Heart right ventricle (tissue), 16 donors: ENCODE results near the gene CCNC. TPM values are rescaled to one million over a fixed set of nuclear protein-coding genes. Genes with fewer than 3 reads are reported as not detected.

Source experiments
- ATAC-seq, 8 donors: fragments of 200-7000 bp; cut with Tn5 transposase; one replicate each; pipeline ENCODE4 v1.9.1; 2020; ENCODE audit warnings: mild to moderate bottlenecking in 8 of 8, moderate library complexity in 8 of 8, moderate number of reproducible peaks in 1 of 8
- DNase-seq, 2 donors: peaks; one replicate each; pipeline ENCODE4 v3.0.0-alpha.2; 2020
- H3K27ac ChIP-seq, 10 donors: fragments of 200-600 bp; sonication (generic) in 2 of 10; one replicate each; pipeline versions ENCODE4 v1.5.0 to v1.8.0; 2020 to 2022; ENCODE audit warnings: mild to moderate bottlenecking in 3 of 10
- H3K27me3 ChIP-seq, 7 donors: fragments of 200-600 bp; one replicate each; pipeline ENCODE4 v1.8.0; 2021 to 2022; ENCODE audit warnings: mild to moderate bottlenecking in 2 of 7
- H3K36me3 ChIP-seq, 9 donors: fragments of 200-600 bp; sonication (generic) in 1 of 9; one replicate each; pipeline versions ENCODE4 v1.5.0 to v1.8.0; 2020 to 2022; ENCODE audit warnings: mild to moderate bottlenecking in 2 of 9
- H3K4me1 ChIP-seq, 9 donors: fragments of 200-600 bp; sonication (generic) in 1 of 9; one replicate each; pipeline versions ENCODE4 v1.5.0 to v1.8.0; 2020 to 2022; ENCODE audit warnings: mild to moderate bottlenecking in 4 of 9
- H3K4me3 ChIP-seq, 10 donors: fragments of 200-600 bp; sonication (generic) in 2 of 10; one replicate each; pipeline versions ENCODE4 v1.5.0 to v1.8.0; 2020 to 2022; ENCODE audit warnings: mild to moderate bottlenecking in 7 of 10, moderate library complexity in 2 of 10
- H3K9me3 ChIP-seq, 11 donors: fragments of 200-600 bp in 10 of 11; sonication (generic) in 2 of 11; one replicate each; pipeline versions ENCODE4 v1.5.0 to v1.8.0; 2013 to 2022; ENCODE audit warnings: mild to moderate bottlenecking in 2 of 11, control low read depth in 1 of 11, moderate library complexity in 1 of 11
- CTCF ChIP-seq, 9 donors: fragments of 200-600 bp; sonication (generic) in 2 of 9; IDR thresholded peaks; one replicate each; pipeline versions ENCODE4 v1.5.0 to v1.8.0; 2021 to 2022; ENCODE audit warnings: antibody characterized with exemption in 9 of 9, mild to moderate bottlenecking in 5 of 9, moderate library complexity in 1 of 9
- WGBS, 2 donors: extraction: QIAGEN DNeasy Blood & Tissue Kit; methylation state at CpG; one replicate each; pipeline ENCODE4 v1.1.7; 2013; ENCODE audit warnings: inconsistent platforms in 1 of 2; 5-methylcytosine and 5-hydroxymethylcytosine counted together
- intact Hi-C, 10 donors: fragments of 100-400 bp; cut with DNase I; formaldehyde crosslinking; loops; one replicate each; pipeline versions ENCODE4 v1.11.1 to v1.14.2; 2022
- polyA plus RNA-seq, 2 donors: library from polyadenylated mRNA; stranded (reverse); fragments of 200-250 nt; gene quantifications; one replicate each; pipeline ENCODE4 v1.2.3, GENCODE V29; 2013
- total RNA-seq, 10 donors: library from RNA; stranded (reverse); fragmentation: NEBNext Ultra II Directional in 3 of 10; extraction: Animal tissue kit (Norgen Biotek cat#: 25700) in 3 of 10; gene quantifications; one replicate each; pipeline versions ENCODE4 v1.2.1 to v1.2.4, GENCODE V29; 2021 to 2023
- donor health status: Arrhythmogenic right ventricular cardiomyopathy.
- donor health status: ischemic (EF 13 %, LVEDD 7.1; RV severe dilation, severe dysfunction).
- donor health status: healthy with polysubstance abuse.
- donor health status: DM: no; HTN: yes; CAD: no.
- donor health status: DM: no; HTN: no; CAD: no.
- donor health status: ischemic (EF 25% LVEDD 6.9; RV normal size, moderate dysfunction).
- donor health status: ischemic (EF 25% LVEDD 5.7; RV mildly dilated, moderate dysfunction).
- donor health status: healthy.
- donor health status: DM: yes; HTN: yes; CAD: no.
- donor health status: Ischemic cardiomyopathy.
- donor health status: ischemic (EF 35%, LVEDD 5.7; RV mildly dilated, moderate dysfunction).
- donor health status: nonischemic (EF 11% LVEDD 7.7; RV severe dilation, severe dysfunction).
- donor health status: DM: yes; HTN: yes; CAD: no.
- donor health status: PGD.
- donor health status: ischemic (EF 29% LVEDD 5.4; RV normal size, mild dysfunction).
- donor health status: nonischemic (EF 23%, LVEDD 6.1; RV moderate dilation, normal function).

The CCNC gene
- total and polyA plus RNA-seq, 12 donors, result 14.2 to 26.6 (median 18.6) TPM

- WGBS, 2 donors, result 89 to 91% methylated on average over 2 of the region's 2 CpGs
- TF ChIP-seq CTCF (IDR thresholded peaks at IDR 0.05), result no peak
- H3K27ac ChIP-seq, result no peak overlapping the region
- peaks cover 0 to 87% (median 14%) of the 10 kb centered on the region in 9 donors for H3K36me3 ChIP-seq
- H3K4me1 ChIP-seq, result peaks cover 0 to 10% (median 7%) of the 10 kb centered on the region in 9 donors
- intact Hi-C loops, result loop anchor here in 1 of 10 donors (10.0 kb wide), 1 partner anchor 67 kb away; no protein-coding TSS in a partner anchor
- no peaks in the 10 kb centered on the region for H3K27me3 ChIP-seq
- DNase-seq (no peak), ATAC-seq (no peak)
- no peak overlapping the region for H3K4me3 ChIP-seq
- H3K9me3 ChIP-seq, result no peaks in the 10 kb centered on the region
Measured at GRCh38 chr6:99501762-99502161, 66.7 kb downstream of the CCNC start.

GRCh38 chr6:99498421-99498820 lies 70.0 kb downstream of the CCNC start:
- TF ChIP-seq CTCF (IDR thresholded peaks at IDR 0.05), result no peak
- Histone ChIP-seq H3K27ac (no peak overlapping the region), H3K9me3 (no peaks in the 10 kb centered on the region), H3K27me3 (no peaks in the 10 kb centered on the region), H3K36me3 (peaks cover 0 to 69% (median 14%) of the 10 kb centered on the region in 9 donors), H3K4me1 (peaks cover 0 to 10% (median 7%) of the 10 kb centered on the region in 9 donors), H3K4me3 (no peak overlapping the region)
- WGBS, 2 donors, result 46 to 60% methylated on average over 1 of the region's 1 CpG
- DNase-seq (no peak), ATAC-seq (no peak)
- intact Hi-C loops, result no loop called here

GRCh38 chr6:99495466-99495865 lies 73.0 kb downstream of the CCNC start:
- H3K27ac ChIP-seq, result no peak overlapping the region
- peaks cover 0 to 20% (median 7%) of the 10 kb centered on the region in 9 donors for H3K4me1 ChIP-seq
- intact Hi-C loops, result no loop called here
- H3K9me3 ChIP-seq, result no peaks in the 10 kb centered on the region
- TF ChIP-seq CTCF (IDR thresholded peaks at IDR 0.05), result no peak
- no peak for DNase-seq
- peaks cover 0 to 49% (median 2%) of the 10 kb centered on the region in 9 donors for H3K36me3 ChIP-seq
- H3K27me3 ChIP-seq, result no peaks in the 10 kb centered on the region
- WGBS, 2 donors, result 73 to 78% methylated on average over 1 of the region's 1 CpG
- H3K4me3 ChIP-seq, result no peak overlapping the region
- ATAC-seq, result no peak

Other genes starting within 250 kb of the CCNC start
- gene FAXC, start 219.0 kb downstream of the CCNC start, total RNA-seq, result 1 to 10 TPM in 1 of 10 donors, under 1 TPM in 4, not detected in 5; 0.14 to 1.3 (median 0.36) TPM
- gene FAXC, start 219.0 kb downstream of the CCNC start, polyA plus RNA-seq, result under 1 TPM; 0.07 to 0.44 TPM
- 10 to 100 TPM; 22.4 to 41.5 (median 33.4) TPM for gene COQ3, start 174.5 kb downstream of the CCNC start, total RNA-seq
- gene COQ3, start 174.5 kb downstream of the CCNC start, polyA plus RNA-seq, result 10 to 100 TPM; 28.9 to 35.5 TPM
- gene PNISR, start 143.4 kb downstream of the CCNC start, total RNA-seq, result 10 to 100 TPM; 36.9 to 62.6 (median 50.1) TPM
- gene PNISR, start 143.4 kb downstream of the CCNC start, polyA plus RNA-seq, result 100 to 1,000 TPM in 1 of 2 donors, 10 to 100 TPM in 1; 17.8 to 105 TPM
- gene USP45, start 53.2 kb downstream of the CCNC start, total RNA-seq, result 10 to 100 TPM in 7 of 10 donors, 1 to 10 TPM in 3; 7.4 to 14.8 (median 11.4) TPM
- gene USP45, start 53.2 kb downstream of the CCNC start, polyA plus RNA-seq, result 1 to 10 TPM; 2.5 to 5.9 TPM
- gene PRDM13, start 38.2 kb upstream of the CCNC start, total RNA-seq, result not detected
- not detected for gene PRDM13, start 38.2 kb upstream of the CCNC start, polyA plus RNA-seq